Loucy (cell line): ENCODE results near the gene IL12RB2.

Experiments
- H2AFZ ChIP-seq: fragments of 200-600 bp; sonication (generic); 2 replicates; pipeline ENCODE4 v1.6.0; 2016; ENCODE audit warnings: antibody characterized with exemption, mild to moderate bottlenecking, low read length, moderate library complexity
- H3F3A ChIP-seq: fragments of 200-600 bp; 2 replicates; pipeline ENCODE4 v1.6.0; 2016; ENCODE audit warnings: antibody characterized with exemption, low read depth, mild to moderate bottlenecking
- H3K27me3 ChIP-seq: fragments of 200-600 bp; sonication (generic); 2 replicates; pipeline ENCODE4 v1.6.1; 2014; ENCODE audit warnings: low read length, mild to moderate bottlenecking; ENCODE audit not compliant: insufficient read depth, poor library complexity, severe bottlenecking
- H3K36me3 ChIP-seq: fragments of 200-600 bp; sonication (generic); 2 replicates; pipeline ENCODE4 v1.6.1; 2016; ENCODE audit warnings: low read length; ENCODE audit not compliant: insufficient read depth
- H3K4me1 ChIP-seq: fragments of 200-600 bp; sonication (generic); 2 replicates; pipeline ENCODE4 v1.5.1; 2014; ENCODE audit warnings: low read length, mild to moderate bottlenecking; ENCODE audit not compliant: insufficient read depth, poor library complexity, severe bottlenecking
- H3K4me2 ChIP-seq: fragments of 200-600 bp; sonication (generic); 2 replicates; pipeline ENCODE4 v1.6.0; 2014; ENCODE audit warnings: antibody characterized with exemption, low read length, low read depth, mild to moderate bottlenecking; ENCODE audit not compliant: poor library complexity, severe bottlenecking
- H3K4me3 ChIP-seq: fragments of 200-600 bp; sonication (generic); 2 replicates; pipeline ENCODE4 v1.5.1; 2014; ENCODE audit warnings: low read length, mild to moderate bottlenecking, mixed read lengths; ENCODE audit not compliant: poor library complexity, severe bottlenecking
- H3K79me2 ChIP-seq: fragments of 200-600 bp; sonication (generic); 2 replicates; pipeline ENCODE4 v1.6.1; 2014; ENCODE audit warnings: low read length; ENCODE audit not compliant: insufficient read depth
- H3K9ac ChIP-seq: fragments of 200-600 bp; sonication (generic); 2 replicates; pipeline ENCODE4 v1.6.0; 2014; ENCODE audit warnings: mild to moderate bottlenecking, low read depth, low read length, moderate library complexity; ENCODE audit not compliant: poor library complexity, severe bottlenecking
- H3K9me2 ChIP-seq: fragments of 200-600 bp; sonication (generic); replicated peaks from 2 replicates; pipeline ENCODE4 v1.6.1; 2016; ENCODE audit warnings: low read depth, low read length, mixed read lengths
- H3K9me3 ChIP-seq: fragments of 200-600 bp; sonication (generic); 2 replicates; pipeline ENCODE4 v1.6.1; 2014; ENCODE audit warnings: mild to moderate bottlenecking, antibody characterized with exemption, low read length, low read depth; ENCODE audit not compliant: insufficient read depth
- H4K20me1 ChIP-seq: fragments of 200-600 bp; sonication (generic); 2 replicates; pipeline ENCODE4 v1.6.0; 2014; ENCODE audit warnings: antibody characterized with exemption, low read length, mild to moderate bottlenecking; ENCODE audit not compliant: insufficient read depth, poor library complexity, severe bottlenecking
- EZH2phosphoT487 ChIP-seq: fragments of 200-600 bp; IDR thresholded peaks from 2 replicates; pipeline ENCODE4 v1.6.1; 2018; ENCODE audit warnings: antibody characterized with exemption, mild to moderate bottlenecking, moderate library complexity, borderline replicate concordance
- TF ChIP-seq, protein P1 (sequence below): fragments of 200-600 bp; sonication (generic); conservative IDR thresholded peaks from 2 replicates; pipeline ENCODE4 v1.5.1; 2014; ENCODE audit warnings: mild to moderate bottlenecking, antibody characterized with exemption, low read length

Gene IL12RB2

DNA sequence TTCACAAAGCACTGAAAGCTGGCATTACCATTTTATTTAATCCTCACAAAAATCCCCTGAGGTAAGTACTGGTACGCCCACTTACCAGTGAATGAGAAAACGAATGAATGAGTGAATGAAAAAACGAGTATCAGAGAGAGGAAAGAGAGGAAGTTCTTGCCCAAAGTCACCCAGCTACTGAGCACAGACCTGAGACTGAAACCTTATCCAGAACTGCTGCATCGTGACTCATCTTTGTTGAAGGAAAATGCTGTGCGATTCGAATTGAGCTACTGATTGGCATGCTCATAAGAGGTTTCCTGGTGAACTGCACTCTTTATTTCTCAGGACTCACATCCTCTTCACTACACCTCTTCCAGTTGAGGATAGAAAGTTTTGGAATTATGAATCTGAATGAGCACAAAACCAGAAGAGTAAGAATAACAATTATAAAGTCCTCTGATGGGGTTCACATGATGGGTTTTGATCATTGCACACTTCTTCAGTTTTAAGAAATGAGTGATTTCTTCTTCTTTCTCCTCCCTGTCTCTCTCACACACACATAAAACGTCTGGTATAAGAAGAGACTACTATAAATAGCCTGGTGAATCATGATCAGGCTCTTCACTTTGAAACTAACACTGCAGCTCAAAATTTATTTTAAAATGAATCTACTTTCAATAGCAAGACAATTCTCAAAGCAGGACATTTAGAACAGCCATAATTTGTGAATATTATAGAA is 32.1 kb downstream of the IL12RB2 start:
- Histone ChIP-seq H3K79me2 (no peaks in the 10 kb centered on the region), H3K9me3 (no peaks in the 10 kb centered on the region), H2AFZ (peak overlapping the region; percentile 7; the same call in 1 of the 2 replicates), H3K9me2 (no peaks in the 10 kb centered on the region), H3K27me3 (no peaks in the 10 kb centered on the region), H3K4me3 (no peak overlapping the region), H3K9ac (no peak overlapping the region), H3K4me2 (no peak overlapping the region), H3K36me3 (no peaks in the 10 kb centered on the region), H3F3A (no peaks in the 10 kb centered on the region), H3K4me1 (peaks cover 36% of the 10 kb centered on the region), H4K20me1 (no peaks in the 10 kb centered on the region)
- TF ChIP-seq, protein P1, sequence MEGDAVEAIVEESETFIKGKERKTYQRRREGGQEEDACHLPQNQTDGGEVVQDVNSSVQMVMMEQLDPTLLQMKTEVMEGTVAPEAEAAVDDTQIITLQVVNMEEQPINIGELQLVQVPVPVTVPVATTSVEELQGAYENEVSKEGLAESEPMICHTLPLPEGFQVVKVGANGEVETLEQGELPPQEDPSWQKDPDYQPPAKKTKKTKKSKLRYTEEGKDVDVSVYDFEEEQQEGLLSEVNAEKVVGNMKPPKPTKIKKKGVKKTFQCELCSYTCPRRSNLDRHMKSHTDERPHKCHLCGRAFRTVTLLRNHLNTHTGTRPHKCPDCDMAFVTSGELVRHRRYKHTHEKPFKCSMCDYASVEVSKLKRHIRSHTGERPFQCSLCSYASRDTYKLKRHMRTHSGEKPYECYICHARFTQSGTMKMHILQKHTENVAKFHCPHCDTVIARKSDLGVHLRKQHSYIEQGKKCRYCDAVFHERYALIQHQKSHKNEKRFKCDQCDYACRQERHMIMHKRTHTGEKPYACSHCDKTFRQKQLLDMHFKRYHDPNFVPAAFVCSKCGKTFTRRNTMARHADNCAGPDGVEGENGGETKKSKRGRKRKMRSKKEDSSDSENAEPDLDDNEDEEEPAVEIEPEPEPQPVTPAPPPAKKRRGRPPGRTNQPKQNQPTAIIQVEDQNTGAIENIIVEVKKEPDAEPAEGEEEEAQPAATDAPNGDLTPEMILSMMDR: no peak
- no peak for TF ChIP-seq EZH2phosphoT487

DNA sequence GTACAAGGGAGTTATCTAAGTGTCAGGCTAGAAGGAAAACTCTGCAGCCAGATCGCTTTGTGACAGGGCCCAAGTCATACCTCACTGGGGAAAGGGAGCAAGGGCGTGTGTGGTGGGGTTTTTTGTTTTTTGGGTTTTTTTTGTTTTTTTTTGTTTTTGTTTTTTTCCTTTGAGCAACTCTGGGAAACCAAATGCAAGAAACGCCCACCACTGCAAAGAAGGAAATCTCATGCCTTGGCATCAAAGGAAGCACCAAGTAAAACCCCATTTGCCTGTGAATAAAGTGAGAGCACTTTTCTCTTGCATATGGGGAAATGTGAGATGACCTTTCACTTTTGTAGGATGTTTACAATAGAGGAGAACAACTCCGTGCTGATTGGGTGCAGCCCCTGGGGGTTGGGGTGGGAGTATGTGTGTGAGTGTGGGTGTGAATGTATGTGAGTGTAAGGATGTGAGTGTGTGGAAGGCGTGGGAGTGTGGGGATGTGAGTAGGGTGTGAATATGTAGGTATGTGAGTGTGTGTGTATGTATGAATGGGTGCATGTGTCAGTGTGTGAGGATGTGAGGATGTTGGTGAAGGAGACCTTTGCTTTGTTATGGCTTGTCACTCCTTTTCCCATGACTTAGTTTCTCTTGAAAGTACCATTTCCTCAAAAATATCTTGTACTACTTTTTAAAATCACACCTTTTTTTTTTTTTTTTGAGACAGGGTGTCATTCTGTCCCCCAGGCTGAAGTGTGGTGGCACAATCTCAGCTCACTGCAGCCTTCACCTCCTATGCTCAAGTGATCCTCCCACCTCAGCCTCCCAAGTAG is 34.6 kb downstream of the IL12RB2 start:
- TF ChIP-seq, protein P1: no peak
- TF ChIP-seq EZH2phosphoT487: no peak
- H3K27me3 ChIP-seq: no peaks in the 10 kb centered on the region

DNA sequence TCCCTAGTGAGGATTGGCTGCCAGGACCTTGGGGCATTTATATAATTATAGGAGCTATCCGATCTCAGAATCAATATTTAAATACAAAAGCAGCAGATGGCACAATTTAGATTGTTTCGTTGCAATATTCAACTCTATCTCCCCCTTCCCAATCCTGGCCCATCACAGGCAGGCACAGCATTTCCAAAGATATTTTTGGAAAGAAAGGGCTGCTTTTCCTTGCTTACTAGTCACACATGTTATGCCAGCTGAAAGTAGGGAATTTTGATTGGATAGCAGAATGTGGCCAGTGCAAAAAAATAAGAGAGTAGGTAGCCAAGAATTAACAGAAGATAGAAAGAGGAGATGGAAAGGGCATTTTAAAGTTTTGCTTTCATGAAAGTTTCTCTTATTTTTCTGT is 37.9 kb downstream of the IL12RB2 start:
- H3K36me3 ChIP-seq: no peaks in the 10 kb centered on the region
- no peak overlapping the region for H3K4me3 ChIP-seq
- no peaks in the 10 kb centered on the region for H4K20me1 ChIP-seq
- H3K9ac ChIP-seq: no peak overlapping the region
- no peak overlapping the region for H3K4me2 ChIP-seq
- TF ChIP-seq, protein P1: no peak
- TF ChIP-seq EZH2phosphoT487: no peak
- no peaks in the 10 kb centered on the region for H3F3A ChIP-seq
- H2AFZ ChIP-seq: no peak overlapping the region
- no peaks in the 10 kb centered on the region for H3K27me3 ChIP-seq
- H3K79me2 ChIP-seq: no peaks in the 10 kb centered on the region
- H3K9me2 ChIP-seq: no peaks in the 10 kb centered on the region
- peaks cover 8% of the 10 kb centered on the region for H3K4me1 ChIP-seq
- no peaks in the 10 kb centered on the region for H3K9me3 ChIP-seq

More for the DNA sequence above, 34.6 kb downstream of the IL12RB2 start:
- Histone ChIP-seq H4K20me1 (no peaks in the 10 kb centered on the region), H3K9me2 (no peaks in the 10 kb centered on the region), H3K36me3 (no peaks in the 10 kb centered on the region), H3K9me3 (no peaks in the 10 kb centered on the region), H3K4me1 (peaks cover 21% of the 10 kb centered on the region), H3K4me3 (no peak overlapping the region), H3K79me2 (no peaks in the 10 kb centered on the region), H3K4me2 (no peak overlapping the region), H3F3A (no peaks in the 10 kb centered on the region), H2AFZ (no peak overlapping the region), H3K9ac (no peak overlapping the region)
